Measurements from ENCODE around the gene NINL.

Gene NINL

DNA sequence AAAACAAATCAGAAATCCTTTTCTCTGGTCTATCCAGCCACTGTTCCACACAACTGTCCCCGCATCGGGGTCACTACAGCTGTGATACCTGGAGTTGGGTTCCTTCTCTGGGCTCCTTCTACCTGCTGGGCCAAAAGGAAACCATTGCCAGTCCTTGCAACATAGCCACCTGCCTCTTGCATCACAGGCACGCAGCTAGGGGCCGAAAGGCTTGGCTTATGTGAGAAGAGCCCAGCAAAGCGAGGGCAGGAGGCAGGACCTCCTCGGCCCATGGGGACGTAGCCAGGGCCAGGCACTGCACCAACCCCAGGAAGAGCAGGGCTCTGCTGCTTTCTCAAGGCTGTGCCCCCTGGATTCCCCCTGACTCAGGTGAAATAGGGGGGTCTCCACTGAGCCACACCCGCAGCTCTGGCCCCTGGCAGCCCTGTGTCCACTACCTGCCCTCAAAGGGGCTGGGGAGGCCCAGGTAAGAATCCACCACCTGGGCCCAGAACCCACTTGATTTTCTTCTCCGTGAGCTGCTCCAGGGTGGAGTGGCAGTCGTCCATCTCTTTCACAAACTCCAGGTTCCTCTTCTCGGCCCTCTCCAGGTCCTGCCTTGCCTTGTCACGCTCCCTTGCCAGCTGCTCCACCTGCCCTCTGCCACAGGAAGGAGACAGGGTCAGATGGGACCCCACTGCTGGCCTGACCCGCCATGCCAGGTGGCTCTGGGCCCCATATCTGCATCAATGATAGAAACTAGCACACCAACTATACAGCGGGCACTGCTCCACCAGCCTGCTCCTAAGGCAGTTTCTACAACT, 89.0 kb downstream of the NINL start:
- no peak overlapping the region for H3K4me3 ChIP-seq (ENCODE audit: low read depth, low read length)
- no peak for DNase-seq (ENCODE audit: low read depth, low spot score)
- TF ChIP-seq, protein P1, sequence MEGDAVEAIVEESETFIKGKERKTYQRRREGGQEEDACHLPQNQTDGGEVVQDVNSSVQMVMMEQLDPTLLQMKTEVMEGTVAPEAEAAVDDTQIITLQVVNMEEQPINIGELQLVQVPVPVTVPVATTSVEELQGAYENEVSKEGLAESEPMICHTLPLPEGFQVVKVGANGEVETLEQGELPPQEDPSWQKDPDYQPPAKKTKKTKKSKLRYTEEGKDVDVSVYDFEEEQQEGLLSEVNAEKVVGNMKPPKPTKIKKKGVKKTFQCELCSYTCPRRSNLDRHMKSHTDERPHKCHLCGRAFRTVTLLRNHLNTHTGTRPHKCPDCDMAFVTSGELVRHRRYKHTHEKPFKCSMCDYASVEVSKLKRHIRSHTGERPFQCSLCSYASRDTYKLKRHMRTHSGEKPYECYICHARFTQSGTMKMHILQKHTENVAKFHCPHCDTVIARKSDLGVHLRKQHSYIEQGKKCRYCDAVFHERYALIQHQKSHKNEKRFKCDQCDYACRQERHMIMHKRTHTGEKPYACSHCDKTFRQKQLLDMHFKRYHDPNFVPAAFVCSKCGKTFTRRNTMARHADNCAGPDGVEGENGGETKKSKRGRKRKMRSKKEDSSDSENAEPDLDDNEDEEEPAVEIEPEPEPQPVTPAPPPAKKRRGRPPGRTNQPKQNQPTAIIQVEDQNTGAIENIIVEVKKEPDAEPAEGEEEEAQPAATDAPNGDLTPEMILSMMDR (IDR thresholded peaks at IDR 0.05; ENCODE audit: low read depth, low read length) = no peak
- in situ Hi-C loops (cut with HindIII; ENCODE audit: low sequenced_read_pairs) = no loop called here

DNA sequence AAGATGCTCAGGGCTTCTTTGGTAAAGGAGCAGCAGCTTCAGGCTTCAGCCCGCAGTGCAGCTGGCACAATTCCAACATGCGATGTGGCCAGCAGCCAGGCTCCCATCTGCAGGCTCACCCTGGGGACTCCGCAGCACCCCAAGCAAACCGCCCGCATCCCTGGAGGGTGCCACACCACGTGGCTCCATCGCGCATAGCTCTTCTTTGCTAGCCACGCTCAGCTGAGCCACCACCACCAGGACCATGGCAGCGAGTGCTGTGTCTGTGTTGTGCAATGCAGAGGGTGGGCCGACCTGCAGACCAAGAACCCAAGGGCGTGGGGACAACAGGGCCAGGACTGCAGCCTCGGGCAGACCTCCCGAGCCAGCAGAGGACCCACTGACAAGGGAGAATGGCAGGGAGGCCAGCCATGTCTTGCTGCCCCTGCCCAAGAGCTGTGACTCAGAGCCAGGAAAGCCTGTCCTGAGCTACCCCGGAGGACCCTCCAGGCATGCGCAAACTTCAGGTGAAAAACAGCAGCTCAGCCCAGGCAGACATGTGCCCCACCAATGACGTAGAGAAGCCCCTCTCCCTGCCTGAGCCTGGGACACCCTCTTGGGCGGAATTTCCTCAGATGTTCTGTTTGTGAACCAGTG, 90.0 kb downstream of the NINL start:
- H3K4me3 ChIP-seq (ENCODE audit: low read depth, low read length) = no peak overlapping the region
- in situ Hi-C loops (cut with HindIII; ENCODE audit: low sequenced_read_pairs) = no loop called here
- DNase-seq (ENCODE audit: low read depth, low spot score) = no peak
- TF ChIP-seq, protein P1 (IDR thresholded peaks at IDR 0.05; ENCODE audit: low read depth, low read length) = no peak

DNA sequence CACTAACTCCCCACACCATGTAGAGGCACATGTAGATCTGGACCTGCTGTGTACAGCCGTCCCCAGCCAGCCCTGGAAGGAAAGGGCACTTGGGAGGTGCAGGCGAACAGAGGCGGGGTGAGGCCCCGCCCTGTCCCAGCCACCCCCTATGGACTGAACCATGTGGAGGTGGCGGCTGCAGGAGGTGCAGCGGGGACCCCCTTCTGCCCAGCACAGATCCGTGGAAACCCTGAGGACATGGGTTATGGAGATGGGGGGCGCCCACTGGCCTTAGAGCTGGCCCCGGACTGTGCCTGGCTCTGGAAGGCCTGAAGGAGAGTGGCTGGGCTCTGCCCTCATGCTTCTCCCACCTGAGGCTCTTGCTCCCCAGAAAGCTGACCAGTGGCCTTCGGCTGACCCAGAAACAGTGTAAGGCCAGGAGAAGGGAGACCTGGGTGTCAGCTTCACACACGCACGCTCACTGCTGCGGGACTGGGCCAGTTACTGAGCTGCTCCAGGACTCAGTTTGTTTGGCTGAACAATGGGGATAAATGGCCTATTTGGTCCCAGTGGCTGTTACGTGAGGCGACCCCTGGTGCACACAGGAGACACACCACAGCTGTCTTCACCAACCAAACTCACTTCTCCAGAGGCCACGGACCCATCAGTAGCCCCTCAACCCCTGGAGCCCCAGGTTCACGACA, 90.7 kb downstream of the NINL start:
- in situ Hi-C loops (cut with HindIII; ENCODE audit: low sequenced_read_pairs) = no loop called here
- TF ChIP-seq, protein P1 (IDR thresholded peaks at IDR 0.05; ENCODE audit: low read depth, low read length) = no peak
- H3K4me3 ChIP-seq (ENCODE audit: low read depth, low read length) = no peak overlapping the region
- no peak for DNase-seq (ENCODE audit: low read depth, low spot score)

DNA sequence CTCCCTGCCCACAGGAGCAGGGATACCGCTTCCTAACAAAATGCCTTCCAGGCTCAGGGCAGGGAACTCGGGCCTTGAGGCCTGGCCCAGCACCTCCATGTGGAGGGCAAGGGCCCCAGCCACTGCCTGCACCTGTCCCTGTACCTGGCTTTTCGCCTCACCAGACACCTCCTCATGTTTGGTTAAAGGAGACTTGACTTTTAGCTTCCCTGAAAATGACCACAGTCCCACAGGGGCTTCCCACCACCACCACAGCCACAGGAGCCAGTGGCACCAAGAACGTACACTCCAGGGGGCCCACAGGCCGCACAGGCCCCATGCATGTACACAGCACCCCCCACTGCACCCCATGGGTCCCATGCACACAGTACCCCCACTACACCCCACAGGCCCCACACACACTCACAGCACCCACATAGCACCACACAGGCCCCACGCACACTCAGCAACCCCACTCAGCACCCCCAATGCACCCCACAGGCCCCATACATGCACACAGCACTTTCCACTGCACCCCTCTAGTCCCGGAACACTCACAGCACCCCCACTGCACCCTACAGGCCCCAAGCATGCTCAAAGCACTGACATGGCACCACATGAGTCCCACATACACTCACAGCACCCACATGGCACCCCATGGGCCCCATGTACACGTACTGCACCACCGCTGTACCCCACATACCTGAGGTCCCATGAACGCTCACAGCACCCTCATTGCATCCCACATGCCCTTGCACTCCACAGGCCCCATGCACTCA, 91.4 kb downstream of the NINL start:
- TF ChIP-seq, protein P1 (IDR thresholded peaks at IDR 0.05; ENCODE audit: low read depth, low read length) = no peak
- in situ Hi-C loops (cut with HindIII; ENCODE audit: low sequenced_read_pairs) = no loop called here
- no peak overlapping the region for H3K4me3 ChIP-seq (ENCODE audit: low read depth, low read length)
- DNase-seq (ENCODE audit: low read depth, low spot score) = no peak

DNA sequence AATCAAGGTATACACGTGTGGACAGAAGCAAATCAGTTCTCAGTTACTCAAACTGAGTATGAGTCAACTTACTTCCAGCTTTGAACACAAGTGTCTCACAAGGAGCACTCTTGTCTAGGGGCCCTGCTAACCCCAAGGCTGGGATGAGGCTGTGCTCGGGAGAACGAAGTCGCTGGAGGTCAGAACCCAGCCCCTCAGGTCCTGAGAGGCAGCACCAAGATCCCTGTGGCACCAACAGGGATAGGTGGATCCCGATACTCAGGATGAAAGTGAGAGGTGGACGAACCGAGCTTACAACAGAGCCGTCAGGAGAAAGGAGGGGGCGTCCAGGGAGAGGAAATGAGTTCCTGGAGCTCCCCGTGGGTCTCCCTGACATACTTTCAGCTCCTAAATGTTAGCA, 92.2 kb downstream of the NINL start:
- TF ChIP-seq, protein P1 (IDR thresholded peaks at IDR 0.05; ENCODE audit: low read depth, low read length) = no peak
- H3K4me3 ChIP-seq (ENCODE audit: low read depth, low read length) = no peak overlapping the region
- DNase-seq (ENCODE audit: low read depth, low spot score) = no peak
- in situ Hi-C loops (cut with HindIII; ENCODE audit: low sequenced_read_pairs) = no loop called here

DNA sequence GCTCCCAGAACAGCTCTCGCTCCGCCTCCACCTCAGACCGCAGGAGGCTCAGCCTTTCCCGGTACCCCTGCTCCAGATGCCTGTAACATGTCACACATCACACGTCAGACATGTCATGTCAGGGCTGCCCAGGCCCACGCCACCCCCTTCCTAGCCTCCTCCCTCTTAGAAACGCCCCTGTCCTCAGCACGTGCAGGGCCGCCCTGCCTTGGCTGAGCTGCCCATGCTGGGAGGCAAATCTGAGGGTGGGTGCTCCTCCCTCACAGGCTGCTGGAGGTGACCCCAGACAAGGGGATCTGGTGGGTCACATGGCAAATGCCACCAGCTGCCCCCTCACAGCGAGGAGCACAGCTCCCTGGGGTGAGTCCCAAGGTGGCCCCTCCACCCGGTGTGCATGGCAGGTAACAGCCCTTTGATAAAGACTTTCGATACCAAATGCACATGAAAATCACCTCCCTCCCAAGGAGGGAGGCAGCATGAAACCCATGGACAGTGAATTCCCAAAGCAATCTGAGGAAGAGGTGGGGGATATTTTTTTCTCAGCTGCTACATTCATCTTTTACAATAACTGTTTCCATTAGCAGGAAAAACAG, 93.8 kb downstream of the NINL start:
- no peak overlapping the region for H3K4me3 ChIP-seq (ENCODE audit: low read depth, low read length)
- TF ChIP-seq, protein P1 (IDR thresholded peaks at IDR 0.05; ENCODE audit: low read depth, low read length) = no peak
- DNase-seq (ENCODE audit: low read depth, low spot score) = no peak
- in situ Hi-C loops (cut with HindIII; ENCODE audit: low sequenced_read_pairs) = no loop called here
